GM18502 (cell line): Measurements from ENCODE around the gene GRK1.
"Not testable (repeated sequence)": the region's sequence is repeated elsewhere in the genome, so short reads cannot be mapped to it uniquely, and the experiment has no call there.

Experiments used
- ATAC-seq: cut with Tn5 transposase; IDR thresholded peaks from one replicate; pipeline ENCODE4 v1.9.1; 2021; ENCODE audit warnings: mild to moderate bottlenecking; ENCODE audit not compliant: unreplicated experiment, poor library complexity

GRK1 gene

GRCh38 chr13:113725329-113726105, 58.5 kb downstream of the GRK1 start:
- ATAC-seq, result not testable (repeated sequence)

GRCh38 chr13:113726106-113726821, 59.2 kb downstream of the GRK1 start:
- ATAC-seq, result not testable (repeated sequence)

DNA sequence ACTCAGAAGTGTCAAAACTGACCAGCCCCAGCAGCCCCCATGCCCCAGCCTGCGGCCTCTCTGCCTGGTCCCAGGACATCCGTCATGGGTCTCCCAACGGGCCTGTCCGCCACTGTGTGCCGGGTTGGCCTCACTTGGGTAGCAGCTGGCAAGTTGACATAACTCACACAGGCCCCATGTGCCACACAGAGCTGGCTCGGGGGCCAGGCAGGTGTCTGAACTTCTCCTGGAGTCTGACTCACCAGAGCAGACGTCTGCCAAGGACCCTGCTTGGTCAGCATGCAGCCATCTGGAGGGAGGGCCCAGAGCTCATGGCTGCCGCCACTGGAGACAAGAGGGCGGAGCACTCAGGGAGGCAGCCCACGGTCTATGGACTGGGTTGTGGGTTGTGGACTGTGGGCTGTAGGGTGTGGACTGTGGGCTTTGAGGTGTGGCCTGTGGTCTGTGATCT, 60.0 kb downstream of the GRK1 start:
- no peak for ATAC-seq

- no peak for ATAC-seq
Observed at GRCh38 chr13:113728571-113729054, 61.6 kb downstream of the GRK1 start.

GRCh38 chr13:113729187-113730019, 62.4 kb downstream of the GRK1 start:
- no peak for ATAC-seq

DNA sequence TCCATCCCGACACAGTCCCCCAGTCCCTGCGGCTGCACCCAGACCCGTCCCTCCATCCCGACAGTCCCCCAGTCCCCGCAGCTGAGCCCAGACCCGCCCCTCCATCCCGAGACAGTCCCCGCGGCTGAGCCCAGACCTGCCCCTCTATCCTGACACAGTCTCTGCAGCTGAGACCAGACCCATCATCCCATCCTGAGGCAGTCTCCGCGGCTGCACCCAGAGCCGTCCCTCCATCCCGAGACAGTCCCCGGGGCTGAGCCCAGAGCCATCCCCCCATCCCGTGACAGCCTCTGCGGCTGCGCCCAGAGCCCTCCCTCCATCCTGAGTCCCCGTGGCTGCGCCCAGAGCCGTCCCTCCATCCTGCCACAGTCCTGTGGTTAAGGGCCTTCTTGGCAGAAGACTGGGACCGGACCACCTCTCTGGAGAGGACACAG, 63.3 kb downstream of the GRK1 start:
- ATAC-seq, result no peak

DNA sequence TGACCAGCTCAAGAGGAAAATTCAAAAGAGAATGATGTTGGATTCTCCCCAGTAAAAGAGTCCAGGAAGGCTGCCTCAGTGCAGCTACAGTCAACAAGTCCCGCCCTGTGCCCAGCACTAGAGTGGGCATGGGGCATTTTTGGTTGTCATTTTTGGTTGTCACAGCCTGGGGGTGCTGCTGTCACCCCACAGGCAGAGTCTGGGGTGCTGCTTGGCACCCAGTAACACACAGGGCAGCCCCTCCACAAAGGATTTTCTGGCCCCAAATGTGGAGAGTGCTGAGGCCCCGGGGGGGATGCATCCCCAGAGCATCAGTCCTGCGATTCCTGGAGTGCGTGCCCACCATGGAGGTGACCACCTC, 63.8 kb downstream of the GRK1 start:
- no peak for ATAC-seq

DNA sequence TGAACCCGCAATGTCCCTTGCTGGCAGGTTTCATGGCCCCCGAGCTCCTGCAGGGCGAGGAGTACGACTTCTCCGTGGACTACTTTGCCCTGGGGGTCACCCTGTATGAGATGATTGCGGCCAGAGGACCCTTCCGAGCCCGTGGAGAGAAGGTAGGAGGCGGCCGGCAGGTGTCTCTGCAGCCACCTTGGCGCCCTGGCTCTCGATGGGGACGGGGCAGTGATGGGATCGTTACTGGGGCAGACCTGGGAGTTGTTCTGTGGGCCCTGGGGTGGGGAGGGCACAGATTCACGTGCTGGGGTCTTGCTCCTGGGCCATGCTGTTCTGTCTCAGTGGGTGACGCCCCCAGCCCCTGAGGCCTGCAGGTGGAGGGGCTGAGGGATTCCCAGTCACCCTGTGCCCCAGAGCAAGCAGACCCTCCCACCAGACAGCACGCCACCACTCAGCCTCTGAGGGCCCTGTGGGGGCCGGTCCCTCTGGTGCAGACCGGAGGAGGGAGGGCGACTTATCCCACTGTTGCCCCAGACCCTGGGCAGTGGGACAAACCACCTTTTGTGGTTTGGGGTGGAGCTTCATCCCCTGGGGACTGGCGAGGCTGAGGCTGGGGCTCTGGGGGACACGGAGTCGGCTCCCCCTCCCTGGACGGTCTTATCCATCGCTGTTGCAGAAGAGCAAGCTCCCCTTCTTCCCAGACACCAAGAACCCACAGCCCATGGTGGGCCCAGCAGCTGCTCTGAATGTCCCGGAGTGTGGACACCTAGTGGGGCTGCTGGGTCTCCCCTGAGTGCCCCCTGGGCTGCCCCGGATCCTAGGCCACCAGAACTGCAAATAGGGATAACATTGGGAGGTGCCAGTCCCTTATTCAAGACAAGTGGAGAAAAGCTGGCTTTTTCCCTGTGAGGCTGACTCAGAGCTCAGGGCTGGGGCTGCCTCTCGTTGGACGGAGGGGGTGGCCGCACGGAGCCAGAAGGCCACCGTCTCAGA, 64.5 kb downstream of the GRK1 start:
- no peak for ATAC-seq

- ATAC-seq, result no peak
Observed at GRCh38 chr13:113732176-113732960, 65.3 kb downstream of the GRK1 start.

- no peak for ATAC-seq
Observed at GRCh38 chr13:113732961-113733950, 66.2 kb downstream of the GRK1 start.

DNA sequence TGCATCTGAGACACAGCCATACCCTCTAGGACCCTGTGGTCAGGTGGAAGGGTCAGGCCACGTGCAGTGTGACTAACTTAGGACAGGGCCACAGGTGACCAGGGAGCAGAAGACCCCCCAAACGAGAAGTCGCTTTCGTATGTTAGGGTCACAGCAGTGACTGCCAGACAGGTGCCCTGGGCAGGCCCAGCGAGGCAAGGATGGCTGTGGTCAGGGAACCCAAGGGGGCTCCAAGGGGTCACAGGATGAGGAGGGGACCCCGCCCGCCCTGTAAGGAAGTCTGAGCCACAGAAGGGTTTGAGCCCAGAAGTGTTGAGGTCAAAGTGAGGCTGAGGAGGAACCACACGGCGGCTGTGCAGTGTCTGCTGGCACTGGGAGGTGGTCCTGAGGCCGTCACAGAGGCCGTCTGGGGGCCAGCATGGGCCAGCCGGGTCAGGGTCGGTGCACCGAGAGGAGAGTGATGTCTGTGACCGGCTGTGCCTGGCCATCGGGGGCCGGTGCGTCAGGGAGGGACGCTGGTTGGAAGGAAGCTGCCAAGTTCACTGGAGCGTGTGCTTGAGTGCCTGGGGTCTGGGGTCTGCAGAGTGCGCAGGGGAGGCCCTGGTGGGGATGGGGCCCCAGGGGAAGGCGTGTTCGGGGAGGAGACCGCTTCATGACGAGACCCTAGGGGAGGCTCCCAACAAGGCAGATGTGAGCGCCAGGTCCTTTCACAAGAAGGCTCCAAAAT, 67.2 kb downstream of the GRK1 start:
- no peak for ATAC-seq

DNA sequence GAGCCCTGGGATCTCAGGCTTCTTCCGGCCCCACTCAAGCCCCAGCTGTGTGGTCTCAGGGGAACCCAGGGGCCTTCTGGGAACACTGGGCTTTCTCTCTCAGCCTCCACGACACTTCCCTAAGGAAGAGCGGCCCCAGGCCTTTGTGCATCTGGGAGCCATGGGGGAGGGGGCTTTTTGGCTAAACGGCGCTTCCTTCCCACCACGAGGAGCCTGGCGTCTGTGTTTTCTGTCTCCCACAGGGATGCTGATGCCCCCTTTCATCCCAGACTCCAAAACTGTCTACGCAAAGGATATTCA, 67.8 kb downstream of the GRK1 start:
- ATAC-seq, result no peak

- no peak for ATAC-seq
Observed at GRCh38 chr13:113735194-113735593, 68.2 kb downstream of the GRK1 start.

GRCh38 chr13:113735750-113736149, 68.7 kb downstream of the GRK1 start:
- ATAC-seq, result no peak

DNA sequence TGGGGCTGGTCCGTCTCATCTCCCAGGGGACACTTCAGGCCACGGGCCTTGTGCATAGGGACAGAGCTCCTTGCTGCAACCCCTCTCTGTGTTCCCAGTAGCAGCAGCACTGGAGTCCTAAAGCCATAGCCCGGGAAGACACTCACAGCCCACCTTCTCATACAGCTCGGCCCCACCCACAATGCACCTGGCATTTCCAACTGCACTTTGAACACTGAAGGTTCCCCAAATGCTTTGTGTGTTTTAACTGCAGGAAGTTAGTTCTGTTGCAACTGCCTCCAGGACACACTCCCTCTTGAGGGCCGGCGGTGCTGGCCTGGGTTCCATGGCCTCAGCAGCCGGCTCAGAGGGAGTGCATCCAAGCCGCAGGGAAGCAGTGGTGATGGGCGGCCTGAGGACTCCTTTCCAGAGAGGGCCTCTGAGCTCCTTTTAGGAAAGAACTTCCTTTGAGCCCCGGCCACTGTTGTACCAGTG, 69.3 kb downstream of the GRK1 start:
- no peak for ATAC-seq

DNA sequence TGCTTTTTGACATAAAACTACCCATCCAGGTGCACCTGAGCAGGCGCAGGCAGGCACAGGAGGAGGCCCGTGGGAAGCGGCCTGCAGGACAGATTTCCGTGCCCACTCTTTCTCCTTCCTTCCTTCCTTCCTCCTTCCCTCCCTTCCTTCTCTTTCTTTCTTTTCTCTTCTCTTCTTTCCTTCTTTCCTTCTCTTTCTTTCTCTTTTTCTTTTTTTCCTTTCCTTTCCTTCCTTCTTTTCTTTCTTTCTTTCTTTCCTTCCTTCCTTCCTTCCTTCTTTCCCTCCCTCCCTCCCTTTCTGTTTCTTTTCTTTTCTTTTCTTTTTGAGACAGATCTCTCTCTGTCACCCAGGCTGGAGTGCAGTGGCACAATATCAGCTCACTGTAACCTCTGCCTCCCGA, 70.8 kb downstream of the GRK1 start:
- ATAC-seq, result no peak
